WTC11 (cell line): ENCODE measurements around the gene BBS9. TPM values are rescaled to one million over a fixed set of nuclear protein-coding genes. Genes with fewer than 3 reads are reported as not detected.

Source experiments
- ATAC-seq: fragments of 200-7000 bp; cut with Tn5 transposase; 2 replicates; pipeline ENCODE4 v1.10.0; 2021; ENCODE audit warnings: mild to moderate bottlenecking, moderate library complexity
- CTCF ChIA-PET: fragments of 300-600 bp; sonication (Branson Sonifier 250); formaldehyde crosslinking; loops from one replicate; lab custom pipeline; 2021; ENCODE audit warnings: antibody characterized with exemption; lab: Charles Lee
- POLR2A ChIA-PET: fragments of 350-600 bp; sonication (Branson Sonifier 250); formaldehyde crosslinking; loops from one replicate; lab custom pipeline; 2021; ENCODE audit warnings: antibody characterized with exemption; lab: Charles Lee
- DNase-seq: peaks from one replicate; pipeline ENCODE4 v3.0.0; 2021; ENCODE audit warnings: low spot score
- H3K27ac Mint-ChIP-seq: 2 replicates; pipeline ENCODE4 v1.8.0; 2021; ENCODE audit warnings: mixed read lengths
- H3K27me3 Mint-ChIP-seq: 2 replicates; pipeline ENCODE4 v1.8.0; 2021; ENCODE audit warnings: low read depth, mild to moderate bottlenecking, moderate library complexity, mixed read lengths
- H3K36me3 Mint-ChIP-seq: 2 replicates; pipeline ENCODE4 v1.8.0; 2021; ENCODE audit warnings: mixed read lengths
- H3K4me1 Mint-ChIP-seq: 2 replicates; pipeline ENCODE4 v1.8.0; 2022; ENCODE audit warnings: mixed read lengths
- H3K4me3 Mint-ChIP-seq: 2 replicates; pipeline ENCODE4 v1.8.0; 2021; ENCODE audit warnings: mild to moderate bottlenecking, moderate library complexity, mixed read lengths
- H3K9me3 Mint-ChIP-seq: 2 replicates; pipeline ENCODE4 v1.8.0; 2021; ENCODE audit warnings: mixed read lengths
- ERG ChIP-seq: fragments of 250-450 bp; sonication (Bioruptor Pico); IDR thresholded peaks from 2 replicates; pipeline ENCODE4 v1.8.0; 2021; ENCODE audit warnings: mild to moderate bottlenecking
- JAZF1 ChIP-seq: fragments of 250-450 bp; sonication (Bioruptor Pico); IDR thresholded peaks from 2 replicates; pipeline ENCODE4 v1.9.0; 2021; ENCODE audit warnings: moderate library complexity, mild to moderate bottlenecking, inconsistent platforms
- JUN ChIP-seq: sonication (generic); formaldehyde crosslinking; IDR thresholded peaks from 2 replicates; pipeline ENCODE4 v1.8.0; 2023; ENCODE audit warnings: mild to moderate bottlenecking, missing genetic modification reagents
- NFYB ChIP-seq: sonication (generic); formaldehyde crosslinking; conservative IDR thresholded peaks from 2 replicates; pipeline ENCODE4 v1.8.0; 2022; ENCODE audit warnings: low read depth, missing genetic modification reagents
- RORB ChIP-seq: fragments of 250-450 bp; sonication (Bioruptor Pico); IDR thresholded peaks from 2 replicates; pipeline ENCODE4 v1.9.0; 2021; ENCODE audit warnings: mild to moderate bottlenecking
- SMAD4 ChIP-seq: sonication (generic); formaldehyde crosslinking; IDR thresholded peaks from 2 replicates; pipeline ENCODE4 v1.8.0; 2022; ENCODE audit warnings: mild to moderate bottlenecking, missing genetic modification reagents
- SP1 ChIP-seq: sonication (generic); formaldehyde crosslinking; conservative IDR thresholded peaks from 2 replicates; pipeline ENCODE4 v1.8.1; 2022; ENCODE audit warnings: missing genetic modification reagents
- STAT6 ChIP-seq: sonication (generic); formaldehyde crosslinking; conservative IDR thresholded peaks from 2 replicates; pipeline ENCODE4 v1.8.1; 2023; ENCODE audit warnings: mild to moderate bottlenecking, low read depth, missing genetic modification reagents, moderate library complexity
- TEAD4 ChIP-seq: sonication (generic); formaldehyde crosslinking; IDR thresholded peaks from 2 replicates; pipeline ENCODE4 v1.8.0; 2022; ENCODE audit warnings: mild to moderate bottlenecking, missing genetic modification reagents
- USF2 ChIP-seq: sonication (generic); formaldehyde crosslinking; IDR thresholded peaks from 2 replicates; pipeline ENCODE4 v1.8.1; 2023; ENCODE audit warnings: mild to moderate bottlenecking, missing genetic modification reagents, moderate library complexity
- ZNF219 ChIP-seq: sonication (generic); formaldehyde crosslinking; IDR thresholded peaks from 2 replicates; pipeline ENCODE4 v1.8.0; 2023; ENCODE audit warnings: missing genetic modification reagents, mild to moderate bottlenecking, borderline replicate concordance
- ZNF232 ChIP-seq: sonication (generic); formaldehyde crosslinking; IDR thresholded peaks from 2 replicates; pipeline ENCODE4 v1.8.0; 2022; ENCODE audit warnings: mild to moderate bottlenecking, missing genetic modification reagents
- ZNF396 ChIP-seq: fragments of 250-450 bp; sonication (Bioruptor Pico); IDR thresholded peaks from 2 replicates; pipeline ENCODE4 v1.8.0; 2021; ENCODE audit warnings: mild to moderate bottlenecking, moderate library complexity, borderline replicate concordance
- ZNF416 ChIP-seq: fragments of 250-450 bp; sonication (Bioruptor Pico); IDR thresholded peaks from 2 replicates; pipeline ENCODE4 v1.9.0; 2021; ENCODE audit warnings: mild to moderate bottlenecking, inconsistent platforms
- total RNA-seq: library from RNA; stranded (reverse); gene quantifications from 3 replicates; pipeline ENCODE4 v1.2.3, GENCODE V29; 2021
- TF ChIP-seq, protein P1 (sequence below): fragments of 250-450 bp; sonication (Bioruptor Pico); IDR thresholded peaks from 2 replicates; pipeline ENCODE4 v1.9.0; 2021; ENCODE audit warnings: mild to moderate bottlenecking, borderline replicate concordance
- TF ChIP-seq, protein P2 (sequence below): sonication (generic); formaldehyde crosslinking; IDR thresholded peaks from 2 replicates; pipeline ENCODE4 v1.8.1; 2023; ENCODE audit warnings: mild to moderate bottlenecking, missing genetic modification reagents
- TF ChIP-seq, protein P3 (sequence below): sonication (generic); formaldehyde crosslinking; IDR thresholded peaks from 2 replicates; pipeline ENCODE4 v1.8.0; 2022; ENCODE audit warnings: mild to moderate bottlenecking, missing genetic modification reagents
- TF ChIP-seq, protein P4 (sequence below): sonication (generic); formaldehyde crosslinking; IDR thresholded peaks from 2 replicates; pipeline ENCODE4 v1.8.1; 2022; ENCODE audit warnings: missing genetic modification reagents, borderline replicate concordance
- TF ChIP-seq, protein P5 (sequence below): sonication (generic); formaldehyde crosslinking; IDR thresholded peaks from 2 replicates; pipeline ENCODE4 v1.8.1; 2022; ENCODE audit warnings: mild to moderate bottlenecking, missing genetic modification reagents, moderate library complexity, borderline replicate concordance

Gene BBS9
- total RNA-seq, 1 experiment from 2014 or later = 56.6 TPM

GRCh38 chr7:33137103-33137502, 7.7 kb downstream of the BBS9 start (continued):
- TF ChIP-seq ZNF416 (CRISPR knock-in tag) (no peak), USF2 (CRISPR knock-in tag) (no peak), STAT6 (CRISPR knock-in tag) (no peak), SMAD4 (CRISPR knock-in tag) (no peak), JUN (CRISPR knock-in tag) (no peak)
- TF ChIP-seq, protein P1, sequence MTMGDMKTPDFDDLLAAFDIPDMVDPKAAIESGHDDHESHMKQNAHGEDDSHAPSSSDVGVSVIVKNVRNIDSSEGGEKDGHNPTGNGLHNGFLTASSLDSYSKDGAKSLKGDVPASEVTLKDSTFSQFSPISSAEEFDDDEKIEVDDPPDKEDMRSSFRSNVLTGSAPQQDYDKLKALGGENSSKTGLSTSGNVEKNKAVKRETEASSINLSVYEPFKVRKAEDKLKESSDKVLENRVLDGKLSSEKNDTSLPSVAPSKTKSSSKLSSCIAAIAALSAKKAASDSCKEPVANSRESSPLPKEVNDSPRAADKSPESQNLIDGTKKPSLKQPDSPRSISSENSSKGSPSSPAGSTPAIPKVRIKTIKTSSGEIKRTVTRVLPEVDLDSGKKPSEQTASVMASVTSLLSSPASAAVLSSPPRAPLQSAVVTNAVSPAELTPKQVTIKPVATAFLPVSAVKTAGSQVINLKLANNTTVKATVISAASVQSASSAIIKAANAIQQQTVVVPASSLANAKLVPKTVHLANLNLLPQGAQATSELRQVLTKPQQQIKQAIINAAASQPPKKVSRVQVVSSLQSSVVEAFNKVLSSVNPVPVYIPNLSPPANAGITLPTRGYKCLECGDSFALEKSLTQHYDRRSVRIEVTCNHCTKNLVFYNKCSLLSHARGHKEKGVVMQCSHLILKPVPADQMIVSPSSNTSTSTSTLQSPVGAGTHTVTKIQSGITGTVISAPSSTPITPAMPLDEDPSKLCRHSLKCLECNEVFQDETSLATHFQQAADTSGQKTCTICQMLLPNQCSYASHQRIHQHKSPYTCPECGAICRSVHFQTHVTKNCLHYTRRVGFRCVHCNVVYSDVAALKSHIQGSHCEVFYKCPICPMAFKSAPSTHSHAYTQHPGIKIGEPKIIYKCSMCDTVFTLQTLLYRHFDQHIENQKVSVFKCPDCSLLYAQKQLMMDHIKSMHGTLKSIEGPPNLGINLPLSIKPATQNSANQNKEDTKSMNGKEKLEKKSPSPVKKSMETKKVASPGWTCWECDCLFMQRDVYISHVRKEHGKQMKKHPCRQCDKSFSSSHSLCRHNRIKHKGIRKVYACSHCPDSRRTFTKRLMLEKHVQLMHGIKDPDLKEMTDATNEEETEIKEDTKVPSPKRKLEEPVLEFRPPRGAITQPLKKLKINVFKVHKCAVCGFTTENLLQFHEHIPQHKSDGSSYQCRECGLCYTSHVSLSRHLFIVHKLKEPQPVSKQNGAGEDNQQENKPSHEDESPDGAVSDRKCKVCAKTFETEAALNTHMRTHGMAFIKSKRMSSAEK (CRISPR knock-in tag) = no peak

GRCh38 chr7:33142585-33142984, 13.2 kb downstream of the BBS9 start:
- peaks cover 7% of the 10 kb centered on the region for H3K4me1 Mint-ChIP-seq
- ATAC-seq (no peak), DNase-seq (no peak)
- H3K27ac Mint-ChIP-seq = no peak overlapping the region
- peaks cover 14% of the 10 kb centered on the region for H3K9me3 Mint-ChIP-seq
- CTCF ChIA-PET = no interaction called here
- H3K36me3 Mint-ChIP-seq = peaks cover 8% of the 10 kb centered on the region
- H3K4me3 Mint-ChIP-seq = no peak overlapping the region
- POLR2A ChIA-PET = no interaction called here
- TF ChIP-seq, protein P2, sequence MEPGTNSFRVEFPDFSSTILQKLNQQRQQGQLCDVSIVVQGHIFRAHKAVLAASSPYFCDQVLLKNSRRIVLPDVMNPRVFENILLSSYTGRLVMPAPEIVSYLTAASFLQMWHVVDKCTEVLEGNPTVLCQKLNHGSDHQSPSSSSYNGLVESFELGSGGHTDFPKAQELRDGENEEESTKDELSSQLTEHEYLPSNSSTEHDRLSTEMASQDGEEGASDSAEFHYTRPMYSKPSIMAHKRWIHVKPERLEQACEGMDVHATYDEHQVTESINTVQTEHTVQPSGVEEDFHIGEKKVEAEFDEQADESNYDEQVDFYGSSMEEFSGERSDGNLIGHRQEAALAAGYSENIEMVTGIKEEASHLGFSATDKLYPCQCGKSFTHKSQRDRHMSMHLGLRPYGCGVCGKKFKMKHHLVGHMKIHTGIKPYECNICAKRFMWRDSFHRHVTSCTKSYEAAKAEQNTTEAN = no peak
- TF ChIP-seq RORB (no peak), JAZF1 (CRISPR knock-in tag) (no peak), NFYB (CRISPR knock-in tag) (no peak), ZNF396 (CRISPR knock-in tag) (no peak), ZNF232 (CRISPR knock-in tag) (no peak), TEAD4 (CRISPR knock-in tag) (no peak), SP1 (CRISPR knock-in tag) (no peak), ZNF416 (CRISPR knock-in tag) (no peak), ERG (CRISPR knock-in tag) (no peak), ZNF219 (no peak)
- TF ChIP-seq, protein P3, sequence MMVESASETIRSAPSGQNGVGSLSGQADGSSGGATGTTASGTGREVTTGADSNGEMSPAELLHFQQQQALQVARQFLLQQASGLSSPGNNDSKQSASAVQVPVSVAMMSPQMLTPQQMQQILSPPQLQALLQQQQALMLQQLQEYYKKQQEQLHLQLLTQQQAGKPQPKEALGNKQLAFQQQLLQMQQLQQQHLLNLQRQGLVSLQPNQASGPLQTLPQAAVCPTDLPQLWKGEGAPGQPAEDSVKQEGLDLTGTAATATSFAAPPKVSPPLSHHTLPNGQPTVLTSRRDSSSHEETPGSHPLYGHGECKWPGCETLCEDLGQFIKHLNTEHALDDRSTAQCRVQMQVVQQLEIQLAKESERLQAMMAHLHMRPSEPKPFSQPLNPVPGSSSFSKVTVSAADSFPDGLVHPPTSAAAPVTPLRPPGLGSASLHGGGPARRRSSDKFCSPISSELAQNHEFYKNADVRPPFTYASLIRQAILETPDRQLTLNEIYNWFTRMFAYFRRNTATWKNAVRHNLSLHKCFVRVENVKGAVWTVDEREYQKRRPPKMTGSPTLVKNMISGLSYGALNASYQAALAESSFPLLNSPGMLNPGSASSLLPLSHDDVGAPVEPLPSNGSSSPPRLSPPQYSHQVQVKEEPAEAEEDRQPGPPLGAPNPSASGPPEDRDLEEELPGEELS (CRISPR knock-in tag) = no peak
- TF ChIP-seq, protein P4, sequence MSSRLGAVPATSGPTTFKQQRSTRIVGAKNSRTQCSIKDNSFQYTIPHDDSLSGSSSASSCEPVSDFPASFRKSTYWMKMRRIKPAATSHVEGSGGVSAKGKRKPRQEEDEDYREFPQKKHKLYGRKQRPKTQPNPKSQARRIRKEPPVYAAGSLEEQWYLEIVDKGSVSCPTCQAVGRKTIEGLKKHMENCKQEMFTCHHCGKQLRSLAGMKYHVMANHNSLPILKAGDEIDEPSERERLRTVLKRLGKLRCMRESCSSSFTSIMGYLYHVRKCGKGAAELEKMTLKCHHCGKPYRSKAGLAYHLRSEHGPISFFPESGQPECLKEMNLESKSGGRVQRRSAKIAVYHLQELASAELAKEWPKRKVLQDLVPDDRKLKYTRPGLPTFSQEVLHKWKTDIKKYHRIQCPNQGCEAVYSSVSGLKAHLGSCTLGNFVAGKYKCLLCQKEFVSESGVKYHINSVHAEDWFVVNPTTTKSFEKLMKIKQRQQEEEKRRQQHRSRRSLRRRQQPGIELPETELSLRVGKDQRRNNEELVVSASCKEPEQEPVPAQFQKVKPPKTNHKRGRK (CRISPR knock-in tag) = no peak
- TF ChIP-seq, protein P5, sequence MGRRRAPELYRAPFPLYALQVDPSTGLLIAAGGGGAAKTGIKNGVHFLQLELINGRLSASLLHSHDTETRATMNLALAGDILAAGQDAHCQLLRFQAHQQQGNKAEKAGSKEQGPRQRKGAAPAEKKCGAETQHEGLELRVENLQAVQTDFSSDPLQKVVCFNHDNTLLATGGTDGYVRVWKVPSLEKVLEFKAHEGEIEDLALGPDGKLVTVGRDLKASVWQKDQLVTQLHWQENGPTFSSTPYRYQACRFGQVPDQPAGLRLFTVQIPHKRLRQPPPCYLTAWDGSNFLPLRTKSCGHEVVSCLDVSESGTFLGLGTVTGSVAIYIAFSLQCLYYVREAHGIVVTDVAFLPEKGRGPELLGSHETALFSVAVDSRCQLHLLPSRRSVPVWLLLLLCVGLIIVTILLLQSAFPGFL (CRISPR knock-in tag) = no peak
- H3K27me3 Mint-ChIP-seq = no peaks in the 10 kb centered on the region; the same call in none of the 2 replicates
